Ureter (tissue), 1 donor: ENCODE results near the gene GUCA1A. TPM values are rescaled to one million over a fixed set of nuclear protein-coding genes. Genes with fewer than 3 reads are reported as not detected.
A peak's percentile ranks its signal among the peaks of the same experiment; 100 is the strongest.
"Not testable (repeated sequence)": the region's sequence is repeated elsewhere in the genome, so short reads cannot be mapped to it uniquely, and the experiment has no call there.

Experiments used
- DNase-seq: peaks from one replicate; pipeline ENCODE4 v3.0.0-alpha.2; 2020; ENCODE audit warnings: low spot score
- total RNA-seq: library from RNA; stranded (reverse); gene quantifications from one replicate; pipeline ENCODE4 v1.2.4, GENCODE V29; 2023
- donor health status: DM: yes; HTN: yes; CAD: no.

The GUCA1A gene
- total RNA-seq, 1 donor from 2014 or later: not detected

- DNase-seq: no peak
Measured at GRCh38 chr6:42210551-42210950, 37.4 kb downstream of the GUCA1A start.

- DNase-seq: no peak
Measured at GRCh38 chr6:42211726-42212125, 38.6 kb downstream of the GUCA1A start.

GRCh38 chr6:42212442-42212841 lies 39.3 kb downstream of the GUCA1A start:
- no peak for DNase-seq

GRCh38 chr6:42216495-42216894 lies 43.3 kb downstream of the GUCA1A start:
- DNase-seq: not testable (repeated sequence)

GRCh38 chr6:42217157-42217518 lies 44.0 kb downstream of the GUCA1A start:
- DNase-seq: no peak

- DNase-seq: peak; percentile 94
Measured at GRCh38 chr6:42217519-42218367, 44.6 kb downstream of the GUCA1A start, which contains the start of gene MRPS10. Gene MRPS10 (minus strand): TSS chr6:42217861. CDS start chr6:42217849, 12 bp downstream.

GRCh38 chr6:42220807-42221206 lies 47.6 kb downstream of the GUCA1A start:
- no peak for DNase-seq

- DNase-seq: no peak
Measured at GRCh38 chr6:42221546-42221945, 48.4 kb downstream of the GUCA1A start.

GRCh38 chr6:42222448-42222847 lies 49.3 kb downstream of the GUCA1A start:
- DNase-seq: no peak

- no peak for DNase-seq
Measured at GRCh38 chr6:42224222-42225028, 51.3 kb downstream of the GUCA1A start.

- no peak for DNase-seq
Measured at GRCh38 chr6:42225029-42225339, 51.8 kb downstream of the GUCA1A start.

GRCh38 chr6:42225419-42225818 lies 52.3 kb downstream of the GUCA1A start:
- DNase-seq: no peak

GRCh38 chr6:42226161-42226611 lies 53.0 kb downstream of the GUCA1A start:
- DNase-seq: no peak

GRCh38 chr6:42226645-42227143 lies 53.5 kb downstream of the GUCA1A start:
- peak; percentile 68 for DNase-seq

- DNase-seq: no peak
Measured at GRCh38 chr6:42227173-42227850, 54.1 kb downstream of the GUCA1A start.

- DNase-seq: no peak
Measured at GRCh38 chr6:42228305-42228704, 55.1 kb downstream of the GUCA1A start.

Other genes starting within 250 kb of the GUCA1A start
- gene CCND3, start 231.6 kb upstream of the GUCA1A start, total RNA-seq: 69.1 TPM
- gene TAF8, start 122.8 kb upstream of the GUCA1A start, total RNA-seq: 34.2 TPM
- 69.3 TPM for gene C6orf132, start 30.7 kb upstream of the GUCA1A start, total RNA-seq
- gene GUCA1B, start 21.6 kb downstream of the GUCA1A start, total RNA-seq: 1.4 TPM
- gene MRPS10, start 44.5 kb downstream of the GUCA1A start, total RNA-seq: 39.0 TPM